AG04450 (cell line): ENCODE data around the gene TTC39A. TPM values are rescaled to one million over a fixed set of nuclear protein-coding genes. Genes with fewer than 3 reads are reported as not detected.
A peak's percentile ranks its signal among the peaks of the same experiment; 100 is the strongest.

Source experiments
- CTCF ChIA-PET: fragments of 300-600, 350-600 bp; formaldehyde crosslinking; extraction: SDS; loops from one replicate; lab custom pipeline; 2022; ENCODE audit warnings: antibody characterized with exemption, inconsistent platforms; lab: Charles Lee
- POLR2A ChIA-PET: fragments of 350-600 bp; formaldehyde crosslinking; extraction: SDS; loops from one replicate; lab custom pipeline; 2021; ENCODE audit warnings: antibody characterized with exemption, inconsistent platforms; lab: Yijun Ruan, JAX
- DNase-seq: peaks from one replicate; pipeline ENCODE4 v3.0.0-alpha.2; 2011; ENCODE audit warnings: low read depth, low spot score
- H3K27ac ChIP-seq: one replicate; pipeline ENCODE4 v1.5.1; 2012; ENCODE audit warnings: low read depth, low read length, control low read depth
- H3K27me3 ChIP-seq: one replicate; pipeline ENCODE4 v1.6.0; 2012; ENCODE audit warnings: low read length; ENCODE audit not compliant: control insufficient read depth, insufficient read depth
- H3K4me3 ChIP-seq: 2 replicates; pipeline ENCODE4 v1.5.1; 2011; ENCODE audit warnings: mild to moderate bottlenecking, low read depth, low read length, control low read depth
- H3K9me3 ChIP-seq: 2 replicates; pipeline ENCODE4 v1.5.1; 2012; ENCODE audit warnings: low read length; ENCODE audit not compliant: control insufficient read depth, insufficient read depth
- CTCF ChIP-seq: IDR thresholded peaks from 2 replicates; pipeline ENCODE4 v1.5.1; 2011; ENCODE audit warnings: low read depth, low read length, control low read depth, inconsistent platforms
- polyA plus RNA-seq: library from polyadenylated mRNA; depleted of rRNA; stranded (reverse); fragments of >200 nt; gene quantifications from 2 replicates; pipeline ENCODE4 v1.2.3, GENCODE V29; 2011; rRNA removed

The TTC39A gene
- polyA plus RNA-seq, 1 experiment = 0.21 TPM

DNA sequence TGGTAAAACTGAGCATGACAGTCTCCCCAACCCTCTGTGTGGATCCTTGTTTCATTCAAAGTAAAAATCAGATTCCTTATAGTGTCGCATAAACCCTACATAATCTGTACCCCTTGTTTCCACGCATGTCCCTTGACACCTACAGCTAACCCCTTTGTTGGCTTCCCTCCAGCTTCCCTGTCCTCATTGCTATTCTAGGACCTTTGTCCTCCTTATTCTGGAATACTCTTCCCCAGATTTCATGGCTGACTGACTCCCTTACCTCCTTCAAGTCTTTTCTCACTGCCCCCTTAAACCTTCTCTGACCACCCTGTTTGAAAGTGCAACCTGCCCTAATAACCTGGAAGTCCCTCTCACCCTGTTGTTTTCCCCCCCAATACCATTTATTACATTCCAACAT is 90.3 kb downstream of the TTC39A start:
- Histone ChIP-seq H3K9me3 (no peaks in the 10 kb centered on the region; the same call in 1 of the 2 replicates), H3K4me3 (no peak overlapping the region), H3K27me3 (no peaks in the 10 kb centered on the region), H3K27ac (no peak overlapping the region)
- DNase-seq = no peak
- TF ChIP-seq CTCF = no peak
- ChIA-PET POLR2A (no interaction called here), CTCF (no interaction called here)

GRCh38 chr1:51238034-51238403 is 92.3 kb downstream of the TTC39A start:
- no peak for TF ChIP-seq CTCF
- peak overlapping the region; percentile 33 for H3K27ac ChIP-seq
- DNase-seq = no peak
- CTCF ChIA-PET = interaction anchor here (2.1 kb wide), 1 partner anchor 365 kb away, joined by 4 read pairs; no protein-coding TSS in a partner anchor
- H3K9me3 ChIP-seq = no peaks in the 10 kb centered on the region; the same call in 1 of the 2 replicates
- peak overlapping the region; percentile 98 for H3K4me3 ChIP-seq
- POLR2A ChIA-PET = no interaction called here
- no peaks in the 10 kb centered on the region for H3K27me3 ChIP-seq

DNA sequence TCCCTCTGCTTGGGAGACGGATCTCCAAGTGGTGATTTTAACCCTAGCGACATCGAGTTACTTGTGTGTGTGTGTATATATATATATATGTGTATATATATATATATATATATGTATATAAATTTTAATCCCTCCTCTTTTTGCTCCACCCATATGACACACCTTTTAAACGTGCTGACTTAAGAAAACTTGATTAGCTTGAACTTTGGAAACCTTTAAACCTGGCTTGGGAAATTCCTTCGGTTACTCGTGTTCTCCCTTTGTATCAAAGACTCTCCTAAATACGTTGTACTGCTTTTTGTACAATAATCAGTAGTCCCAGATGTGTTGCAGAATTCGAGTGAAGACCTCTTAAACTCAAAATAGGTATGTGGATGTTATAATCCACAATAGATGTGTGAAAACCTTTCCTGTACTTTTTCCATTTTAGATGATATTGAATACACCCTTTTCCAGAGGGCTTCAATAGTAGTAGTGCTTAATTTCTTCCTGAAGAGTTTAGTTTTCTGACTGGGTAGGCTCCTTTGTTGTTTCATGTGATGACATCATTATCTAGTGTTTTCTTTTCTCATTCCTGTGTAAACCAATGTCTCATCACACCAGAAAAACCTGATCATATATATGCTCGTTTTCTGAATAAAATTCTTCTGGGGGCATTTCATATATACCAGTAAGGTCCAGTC is 92.9 kb downstream of the TTC39A start:
- Histone ChIP-seq H3K27ac (no peak overlapping the region), H3K4me3 (peak overlapping the region; percentile 98), H3K27me3 (no peaks in the 10 kb centered on the region), H3K9me3 (no peaks in the 10 kb centered on the region; the same call in 1 of the 2 replicates)
- no peak for TF ChIP-seq CTCF
- ChIA-PET CTCF (interaction anchor here (2.1 kb wide), 1 partner anchor 364 kb away, joined by 4 read pairs; no protein-coding TSS in a partner anchor), POLR2A (no interaction called here)
- DNase-seq = no peak

Other genes with a start within 250 kb of the TTC39A start
- gene C1orf185, start 228.3 kb downstream of the TTC39A start, polyA plus RNA-seq = not detected in 2 replicates
- gene RNF11, start 94.3 kb downstream of the TTC39A start, polyA plus RNA-seq = 136 and 163 TPM in 2 replicates
- 40.9 and 55.4 TPM in 2 replicates for gene EPS15, start 188.7 kb upstream of the TTC39A start, polyA plus RNA-seq